RWPE1 (cell line): ENCODE data around the gene ACER3.
"Not testable (repeated sequence)": the region's sequence is repeated elsewhere in the genome, so short reads cannot be mapped to it uniquely, and the experiment has no call there.

Experiments used
- CTCF ChIA-PET: fragments of 350-600 bp; sonication (Branson Sonifier 250); formaldehyde crosslinking; extraction: SDS; loops from one replicate; lab custom pipeline; 2021; lab: Yijun Ruan, JAX
- POLR2A ChIA-PET: fragments of 400-600 bp; formaldehyde crosslinking; extraction: SDS; loops from one replicate; lab custom pipeline; 2020; ENCODE audit warnings: antibody characterized with exemption; ENCODE audit not compliant: low non-redundant PET; lab: Yijun Ruan, JAX
- DNase-seq: peaks from one replicate; pipeline ENCODE4 v3.0.0; 2012; ENCODE audit warnings: low spot score
- H3K27ac ChIP-seq: fragments of 450-650 bp; 2 replicates; pipeline ENCODE4 v1.5.1; 2017
- TF ChIP-seq, protein P1 (sequence below): fragments of 450-650 bp; conservative IDR thresholded peaks from 2 replicates; pipeline ENCODE4 v1.5.1; 2017; ENCODE audit warnings: low read depth, mild to moderate bottlenecking

ACER3 gene

DNA sequence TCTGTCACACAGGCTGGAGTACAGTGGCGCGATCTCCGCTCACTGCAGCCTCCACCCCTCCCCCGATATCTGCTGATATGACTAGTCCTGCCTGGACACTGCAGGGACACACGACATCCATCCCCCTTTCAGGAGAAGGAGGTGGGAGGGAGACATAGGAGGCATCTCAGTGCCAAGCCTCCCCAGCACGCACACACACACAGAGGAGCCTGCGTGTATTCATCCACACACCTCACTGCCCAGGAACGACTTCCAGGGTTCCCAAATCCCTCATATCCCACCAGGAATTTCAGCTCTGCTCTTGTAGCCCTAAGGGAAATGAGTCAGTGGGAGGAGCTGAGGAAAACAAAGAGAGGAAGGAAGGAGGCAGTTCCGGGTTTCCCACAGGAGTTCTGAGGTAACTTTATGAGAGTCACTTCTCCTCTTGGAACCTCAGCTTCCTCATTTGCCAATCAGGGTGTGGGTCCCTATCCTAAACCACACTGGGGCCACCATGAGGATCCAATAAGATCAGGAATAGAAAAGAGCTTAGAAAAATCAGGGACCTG is 37.2 kb upstream of the ACER3 start:
- H3K27ac ChIP-seq = peak overlapping the region; percentile 93
- TF ChIP-seq, protein P1, sequence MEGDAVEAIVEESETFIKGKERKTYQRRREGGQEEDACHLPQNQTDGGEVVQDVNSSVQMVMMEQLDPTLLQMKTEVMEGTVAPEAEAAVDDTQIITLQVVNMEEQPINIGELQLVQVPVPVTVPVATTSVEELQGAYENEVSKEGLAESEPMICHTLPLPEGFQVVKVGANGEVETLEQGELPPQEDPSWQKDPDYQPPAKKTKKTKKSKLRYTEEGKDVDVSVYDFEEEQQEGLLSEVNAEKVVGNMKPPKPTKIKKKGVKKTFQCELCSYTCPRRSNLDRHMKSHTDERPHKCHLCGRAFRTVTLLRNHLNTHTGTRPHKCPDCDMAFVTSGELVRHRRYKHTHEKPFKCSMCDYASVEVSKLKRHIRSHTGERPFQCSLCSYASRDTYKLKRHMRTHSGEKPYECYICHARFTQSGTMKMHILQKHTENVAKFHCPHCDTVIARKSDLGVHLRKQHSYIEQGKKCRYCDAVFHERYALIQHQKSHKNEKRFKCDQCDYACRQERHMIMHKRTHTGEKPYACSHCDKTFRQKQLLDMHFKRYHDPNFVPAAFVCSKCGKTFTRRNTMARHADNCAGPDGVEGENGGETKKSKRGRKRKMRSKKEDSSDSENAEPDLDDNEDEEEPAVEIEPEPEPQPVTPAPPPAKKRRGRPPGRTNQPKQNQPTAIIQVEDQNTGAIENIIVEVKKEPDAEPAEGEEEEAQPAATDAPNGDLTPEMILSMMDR = no peak
- DNase-seq = peak; percentile 91
- CTCF ChIA-PET = interaction anchor here (1.4 kb wide), 1 partner anchor 95 kb away, joined by 6 read pairs; no protein-coding TSS in a partner anchor
- POLR2A ChIA-PET = no interaction called here

DNA sequence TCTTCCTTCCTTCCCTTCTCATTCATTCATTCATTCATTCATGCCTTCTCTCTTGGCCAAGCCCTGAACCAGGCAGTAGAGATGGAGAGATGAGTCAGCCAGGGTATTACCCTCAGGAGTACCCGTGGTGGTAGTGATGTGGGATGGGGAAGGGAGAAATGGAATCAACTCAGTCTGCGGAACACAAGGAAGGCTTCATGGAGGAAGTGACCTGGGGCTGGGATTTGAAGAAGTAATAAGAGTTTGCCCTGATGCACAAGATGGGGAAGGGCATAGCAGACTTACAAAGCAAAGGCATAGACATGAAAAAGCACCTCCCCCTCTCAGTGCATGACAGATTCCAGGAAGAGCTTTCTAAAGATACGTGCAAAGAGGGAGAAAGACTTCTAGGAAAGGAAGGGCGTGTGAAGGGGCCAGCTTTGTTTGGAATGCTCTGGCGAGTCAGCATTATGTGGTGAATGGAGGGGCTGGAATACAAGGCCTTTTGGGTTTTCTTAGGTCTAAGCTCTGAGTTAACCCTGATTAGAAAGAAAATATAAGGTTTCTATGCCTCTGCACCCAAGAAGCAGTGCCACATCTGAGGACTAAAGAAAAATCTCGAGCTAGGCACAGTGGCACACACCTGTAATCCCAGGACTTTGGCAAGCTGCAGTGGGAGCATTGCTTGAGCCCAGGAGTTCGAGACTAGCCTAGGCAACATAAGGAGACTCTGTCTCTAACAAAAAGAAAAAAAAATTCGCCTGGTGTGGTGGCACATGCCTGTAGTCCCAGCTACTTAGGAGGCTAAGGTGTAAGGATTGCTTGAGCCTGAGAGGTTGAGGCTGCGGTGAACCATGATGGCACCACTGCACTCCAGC is 36.4 kb upstream of the ACER3 start:
- H3K27ac ChIP-seq = peak overlapping the region; percentile 93
- TF ChIP-seq, protein P1 = no peak
- DNase-seq = peak; percentile 48
- CTCF ChIA-PET = interaction anchor here (0.6 to 1.4 kb wide), 4 partner anchors 15 to 303 kb away, joined by 3 to 6 read pairs (median 4); no protein-coding TSS in a partner anchor
- POLR2A ChIA-PET = interaction anchor here (0.7 kb wide), 1 partner anchor 49 kb away, joined by 11 read pairs; no protein-coding TSS in a partner anchor

DNA sequence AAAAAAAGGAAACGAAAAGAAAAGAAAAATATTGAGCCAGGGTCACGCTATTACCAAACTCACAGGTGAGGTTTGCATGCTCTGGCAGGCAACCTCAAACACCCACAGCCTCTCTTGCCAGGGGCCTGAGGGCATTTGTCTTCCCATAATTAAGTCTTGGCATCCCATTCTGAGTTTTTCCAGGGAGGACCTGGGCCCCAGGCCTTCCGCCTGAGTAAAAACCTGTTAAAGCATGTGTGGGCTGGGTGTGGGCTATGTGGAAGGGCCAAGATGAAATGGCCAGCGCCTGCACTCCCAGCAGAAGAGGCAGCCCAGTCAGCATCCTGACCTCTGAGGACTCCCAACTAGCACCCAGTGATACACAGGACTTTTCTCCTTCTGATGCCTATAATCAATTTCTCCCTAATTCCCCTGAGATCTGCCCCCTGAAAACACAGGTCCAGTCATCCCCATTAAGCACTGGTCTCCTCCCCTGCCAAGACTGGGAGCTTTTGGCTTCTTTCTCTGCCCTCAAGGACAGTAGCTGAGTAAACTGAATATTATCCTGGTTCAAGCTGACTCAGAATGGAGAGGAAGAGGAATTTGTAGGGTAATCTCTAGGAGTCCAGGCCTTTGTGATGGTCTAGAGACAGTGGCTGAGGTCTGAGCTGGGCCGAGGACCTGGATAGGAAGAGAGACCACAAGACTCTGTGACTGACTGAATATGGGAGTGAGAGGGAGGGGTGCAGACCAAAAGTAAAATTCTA is 35.6 kb upstream of the ACER3 start:
- CTCF ChIA-PET = interaction anchor here (0.6 to 1.2 kb wide), 4 partner anchors 16 to 302 kb away, joined by 3 to 4 read pairs (median 4); no protein-coding TSS in a partner anchor
- peak; percentile 93 for DNase-seq
- H3K27ac ChIP-seq = peak overlapping the region; percentile 93
- POLR2A ChIA-PET = interaction anchor here (0.7 kb wide), 1 partner anchor 48 kb away, joined by 11 read pairs; no protein-coding TSS in a partner anchor
- TF ChIP-seq, protein P1 = no peak

DNA sequence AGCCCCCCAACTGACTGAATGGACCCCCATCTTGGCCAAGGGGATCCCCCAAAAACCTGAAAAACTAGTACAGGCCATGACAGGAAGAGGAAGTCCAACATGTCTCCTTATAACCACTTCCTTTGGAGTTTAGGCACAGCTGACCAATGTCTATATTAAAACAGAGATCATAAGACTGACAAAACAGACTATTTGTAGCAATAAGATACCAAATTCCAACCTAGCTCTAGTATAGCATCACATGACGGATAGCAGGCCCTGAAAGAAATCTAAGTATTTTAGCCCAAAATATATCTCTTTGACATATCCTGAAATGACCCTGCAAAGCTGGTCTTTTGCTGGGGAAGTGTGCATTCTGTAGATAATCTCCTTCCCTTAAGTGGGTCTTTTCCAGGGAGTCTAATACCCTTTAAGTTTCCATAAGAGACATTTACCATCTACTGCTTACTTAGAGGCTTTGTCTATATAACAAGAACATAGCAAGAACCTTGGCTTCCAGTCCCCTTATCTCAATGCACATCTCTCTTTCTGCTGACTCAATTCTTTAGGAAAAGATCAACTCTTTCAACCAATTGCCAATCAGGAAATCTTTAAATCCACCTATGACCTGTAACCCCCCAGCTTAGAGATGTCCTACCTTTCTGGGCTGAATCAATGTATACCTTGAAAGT is 34.9 kb upstream of the ACER3 start:
- ChIA-PET CTCF (interaction anchor here (0.6 to 1.2 kb wide), 2 partner anchors 94 to 312 kb away, joined by 3 read pairs; no protein-coding TSS in a partner anchor), POLR2A (no interaction called here)

DNA sequence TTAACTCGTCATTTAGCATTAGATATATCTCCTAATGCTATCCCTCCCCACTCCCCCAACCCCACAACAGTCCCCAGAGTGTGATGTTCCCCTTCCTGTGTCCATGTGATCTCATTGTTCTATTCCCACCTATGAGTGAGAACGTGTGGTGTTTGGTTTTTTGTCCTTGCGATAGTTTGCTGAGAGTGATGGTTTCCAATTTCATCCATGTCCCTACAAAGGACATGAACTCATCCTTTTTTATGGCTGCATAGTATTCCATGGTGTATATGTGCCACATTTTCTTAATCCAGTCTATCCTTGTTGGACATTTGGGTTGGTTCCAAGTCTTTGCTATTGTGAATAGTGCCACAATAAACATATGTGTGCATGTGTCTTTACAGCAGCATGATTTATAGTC is 34.2 kb upstream of the ACER3 start:
- DNase-seq, H3K27ac ChIP-seq, POLR2A ChIA-PET: not testable (repeated sequence)
- CTCF ChIA-PET = interaction anchor here (1.2 kb wide), 1 partner anchor 93 kb away, joined by 3 read pairs; no protein-coding TSS in a partner anchor

More for the DNA sequence above, 34.9 kb upstream of the ACER3 start:
- H3K27ac ChIP-seq = peak overlapping the region; percentile 93
- TF ChIP-seq, protein P1 = no peak
- DNase-seq = no peak

DNA sequence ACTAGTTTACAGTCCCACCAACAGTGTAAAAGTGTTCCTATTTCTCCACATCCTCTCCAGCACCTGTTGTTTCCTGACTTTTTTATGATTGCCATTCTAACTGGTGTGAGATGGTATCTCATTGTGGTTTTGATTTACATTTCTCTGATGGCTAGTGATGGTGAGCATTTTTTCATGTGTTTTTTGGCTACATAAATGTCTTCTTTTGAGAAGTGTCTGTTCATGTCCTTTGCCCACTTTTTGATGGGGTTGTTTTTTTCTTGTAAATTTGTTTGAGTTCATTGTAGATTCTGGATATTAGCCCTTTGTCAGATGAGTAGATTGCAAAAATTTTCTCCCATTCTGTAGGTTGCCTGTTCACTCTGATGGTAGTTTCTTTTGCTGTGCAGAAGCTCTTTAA is 33.7 kb upstream of the ACER3 start:
- DNase-seq, CTCF ChIA-PET, POLR2A ChIA-PET, H3K27ac ChIP-seq: not testable (repeated sequence)
